ACC112 (cell line): Measurements from ENCODE around the gene FAM184B.

Experiments used
- H2AFZ ChIP-seq: fragments of 200-600 bp; sonication (generic); one replicate; pipeline ENCODE4 v1.6.0; 2017; ENCODE audit warnings: antibody characterized with exemption, low read length; ENCODE audit not compliant: unreplicated experiment
- H3K27ac ChIP-seq: fragments of 200-600 bp; sonication (generic); 2 replicates; pipeline ENCODE4 v1.5.1; 2014; ENCODE audit warnings: low read depth, mild to moderate bottlenecking, antibody characterized with exemption, low read length, moderate library complexity
- H3K27me3 ChIP-seq: fragments of 200-600 bp; sonication (generic); 2 replicates; pipeline ENCODE4 v1.6.1; 2014; ENCODE audit warnings: mild to moderate bottlenecking, antibody characterized with exemption, low read length, moderate library complexity, mixed read lengths; ENCODE audit not compliant: insufficient read depth
- H3K36me3 ChIP-seq: fragments of 200-600 bp; sonication (generic); 2 replicates; pipeline ENCODE4 v1.6.1; 2016; ENCODE audit warnings: mild to moderate bottlenecking, antibody characterized with exemption, low read length, moderate library complexity, mixed read lengths; ENCODE audit not compliant: insufficient read depth
- H3K4me1 ChIP-seq: fragments of 200-600 bp; sonication (generic); one replicate; pipeline ENCODE4 v1.6.1; 2016; ENCODE audit warnings: low read length, mixed read lengths; ENCODE audit not compliant: insufficient read depth, unreplicated experiment, control insufficient read depth
- H3K4me3 ChIP-seq: fragments of 200-600 bp; sonication (generic); 2 replicates; pipeline ENCODE4 v1.5.1; 2014; ENCODE audit warnings: mild to moderate bottlenecking, low read depth, low read length
- H3K79me2 ChIP-seq: fragments of 200-600 bp; sonication (generic); one replicate; pipeline ENCODE4 v1.6.0; 2016; ENCODE audit warnings: low read length; ENCODE audit not compliant: control insufficient read depth, unreplicated experiment, insufficient read depth

The FAM184B gene

GRCh38 chr4:17809667-17810066 lies 28.2 kb upstream of the FAM184B start:
- Histone ChIP-seq H3K36me3 (no peaks in the 10 kb centered on the region; the same call in 1 of the 2 replicates), H3K4me1 (peaks cover 21% of the 10 kb centered on the region), H3K27ac (peak overlapping the region; percentile 76), H3K79me2 (peaks cover 96% of the 10 kb centered on the region), H3K4me3 (peak overlapping the region; percentile 83), H2AFZ (no peak overlapping the region), H3K27me3 (no peaks in the 10 kb centered on the region)

- Histone ChIP-seq H3K4me3 (peak overlapping the region; percentile 83), H3K27ac (no peak overlapping the region), H3K36me3 (peaks cover 13% of the 10 kb centered on the region), H3K4me1 (peaks cover 14% of the 10 kb centered on the region), H2AFZ (peak overlapping the region; percentile 21), H3K27me3 (no peaks in the 10 kb centered on the region), H3K79me2 (peaks cover 87% of the 10 kb centered on the region)
Observed at GRCh38 chr4:17807446-17807845, 26.0 kb upstream of the FAM184B start.

- peaks cover 70% of the 10 kb centered on the region for H3K79me2 ChIP-seq
- peaks cover 14% of the 10 kb centered on the region for H3K4me1 ChIP-seq
- H2AFZ ChIP-seq = no peak overlapping the region
- no peak overlapping the region for H3K27ac ChIP-seq
- H3K4me3 ChIP-seq = no peak overlapping the region
- no peaks in the 10 kb centered on the region for H3K27me3 ChIP-seq
- peaks cover 19% of the 10 kb centered on the region for H3K36me3 ChIP-seq
Observed at GRCh38 chr4:17805580-17806155, 24.2 kb upstream of the FAM184B start.

GRCh38 chr4:17797808-17798207 lies 16.4 kb upstream of the FAM184B start:
- Histone ChIP-seq H3K79me2 (no peaks in the 10 kb centered on the region), H3K36me3 (peaks cover 12% of the 10 kb centered on the region; the same call in 1 of the 2 replicates), H3K4me3 (no peak overlapping the region), H3K4me1 (no peaks in the 10 kb centered on the region), H3K27ac (no peak overlapping the region), H3K27me3 (no peaks in the 10 kb centered on the region), H2AFZ (no peak overlapping the region)

- Histone ChIP-seq H3K27ac (no peak overlapping the region), H3K36me3 (no peaks in the 10 kb centered on the region; the same call in 1 of the 2 replicates), H3K4me1 (no peaks in the 10 kb centered on the region), H3K79me2 (no peaks in the 10 kb centered on the region), H2AFZ (no peak overlapping the region), H3K27me3 (no peaks in the 10 kb centered on the region), H3K4me3 (no peak overlapping the region)
Observed at GRCh38 chr4:17794730-17795129, 13.3 kb upstream of the FAM184B start.

GRCh38 chr4:17788956-17789355 lies 7.5 kb upstream of the FAM184B start:
- Histone ChIP-seq H3K4me3 (no peak overlapping the region), H3K27me3 (no peaks in the 10 kb centered on the region), H3K4me1 (peaks cover 13% of the 10 kb centered on the region), H3K27ac (no peak overlapping the region), H2AFZ (no peak overlapping the region), H3K79me2 (no peaks in the 10 kb centered on the region), H3K36me3 (no peaks in the 10 kb centered on the region; the same call in 1 of the 2 replicates)

- H3K4me1 ChIP-seq = peaks cover 13% of the 10 kb centered on the region
- H3K79me2 ChIP-seq = no peaks in the 10 kb centered on the region
- no peak overlapping the region for H2AFZ ChIP-seq
- 0 out of 2 replicates have a peak, but pooled peaks cover 4% of the 10 kb centered on the region for H3K27me3 ChIP-seq
- no peak overlapping the region for H3K4me3 ChIP-seq
- H3K27ac ChIP-seq = no peak overlapping the region
- H3K36me3 ChIP-seq = no peaks in the 10 kb centered on the region; the same call in 1 of the 2 replicates
Observed at GRCh38 chr4:17787315-17787714, 5.9 kb upstream of the FAM184B start.

GRCh38 chr4:17786567-17786966 lies 5.1 kb upstream of the FAM184B start:
- Histone ChIP-seq H3K36me3 (no peaks in the 10 kb centered on the region; the same call in 1 of the 2 replicates), H2AFZ (no peak overlapping the region), H3K4me1 (peaks cover 13% of the 10 kb centered on the region), H3K27ac (no peak overlapping the region), H3K27me3 (peaks cover 11% of the 10 kb centered on the region; the same call in 1 of the 2 replicates), H3K4me3 (no peak overlapping the region), H3K79me2 (no peaks in the 10 kb centered on the region)

- no peak overlapping the region for H3K27ac ChIP-seq
- peaks cover 18% of the 10 kb centered on the region for H3K27me3 ChIP-seq
- peaks cover 13% of the 10 kb centered on the region for H3K4me1 ChIP-seq
- no peak overlapping the region for H3K4me3 ChIP-seq
- H3K79me2 ChIP-seq = no peaks in the 10 kb centered on the region
- H3K36me3 ChIP-seq = no peaks in the 10 kb centered on the region; the same call in 1 of the 2 replicates
- H2AFZ ChIP-seq = no peak overlapping the region
Observed at GRCh38 chr4:17785858-17786257, 4.4 kb upstream of the FAM184B start.

- Histone ChIP-seq H3K27me3 (peaks cover 64% of the 10 kb centered on the region), H2AFZ (peak overlapping the region; percentile 84), H3K79me2 (no peaks in the 10 kb centered on the region), H3K4me3 (peak overlapping the region; percentile 76), H3K4me1 (peaks cover 5% of the 10 kb centered on the region), H3K27ac (no peak overlapping the region), H3K36me3 (no peaks in the 10 kb centered on the region)
Observed at GRCh38 chr4:17780501-17781299, 721 bp downstream of the FAM184B start.

- Histone ChIP-seq H3K27me3 (peaks cover 67% of the 10 kb centered on the region), H2AFZ (no peak overlapping the region), H3K36me3 (no peaks in the 10 kb centered on the region), H3K4me3 (no peak overlapping the region), H3K79me2 (no peaks in the 10 kb centered on the region), H3K4me1 (peaks cover 5% of the 10 kb centered on the region), H3K27ac (no peak overlapping the region)
Observed at GRCh38 chr4:17778431-17778830, 3.0 kb downstream of the FAM184B start.
